Activated CD4-positive, CD25-positive, alpha-beta regulatory T cell treated with anti-CD3 and anti-CD28 coated beads, Interleukin-2, amount 50 U/mL, for 72 hours (primary cell): ENCODE results near the gene ANKRD44.

Experiments used
- DNase-seq: peaks from one replicate; pipeline ENCODE4 v3.0.0; 2021

The ANKRD44 gene

DNA sequence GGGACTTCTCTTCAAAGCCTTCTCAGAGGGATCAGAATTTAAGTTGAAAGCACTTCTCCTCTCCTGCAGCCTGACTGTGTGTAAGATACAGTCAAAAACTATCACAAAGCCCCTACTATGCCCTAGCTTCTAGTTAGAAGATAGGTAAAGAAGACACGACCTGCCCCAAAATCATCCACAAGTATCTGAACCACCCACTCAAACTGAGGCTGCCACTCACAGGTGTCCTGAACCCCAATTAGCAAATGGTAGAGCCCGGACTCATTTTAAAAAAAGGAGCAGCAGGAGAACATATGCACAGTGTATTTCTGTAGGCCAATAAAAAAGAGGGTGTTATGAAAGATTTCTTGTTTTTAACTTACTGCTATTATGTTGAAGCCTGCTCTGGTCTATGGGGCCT, 74.4 kb downstream of the ANKRD44 start:
- no peak for DNase-seq

DNA sequence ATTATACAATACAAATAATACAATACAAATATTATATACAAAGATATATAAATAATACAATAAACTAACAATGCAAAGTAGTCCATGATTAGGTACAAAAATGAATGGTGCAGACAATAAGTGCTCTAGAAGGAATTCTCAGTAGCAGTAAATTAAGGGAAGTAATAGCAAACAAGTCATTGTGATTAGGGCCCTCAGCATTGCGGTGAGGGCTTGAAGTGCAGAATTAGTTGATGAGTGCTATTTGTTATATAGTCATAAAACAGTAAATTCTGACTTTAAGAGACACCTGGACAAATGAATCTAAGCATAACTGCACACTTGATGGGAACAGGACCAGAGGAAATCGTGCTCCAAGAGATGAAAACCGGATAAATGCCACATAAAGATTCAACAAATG, 74.9 kb downstream of the ANKRD44 start:
- no peak for DNase-seq

DNA sequence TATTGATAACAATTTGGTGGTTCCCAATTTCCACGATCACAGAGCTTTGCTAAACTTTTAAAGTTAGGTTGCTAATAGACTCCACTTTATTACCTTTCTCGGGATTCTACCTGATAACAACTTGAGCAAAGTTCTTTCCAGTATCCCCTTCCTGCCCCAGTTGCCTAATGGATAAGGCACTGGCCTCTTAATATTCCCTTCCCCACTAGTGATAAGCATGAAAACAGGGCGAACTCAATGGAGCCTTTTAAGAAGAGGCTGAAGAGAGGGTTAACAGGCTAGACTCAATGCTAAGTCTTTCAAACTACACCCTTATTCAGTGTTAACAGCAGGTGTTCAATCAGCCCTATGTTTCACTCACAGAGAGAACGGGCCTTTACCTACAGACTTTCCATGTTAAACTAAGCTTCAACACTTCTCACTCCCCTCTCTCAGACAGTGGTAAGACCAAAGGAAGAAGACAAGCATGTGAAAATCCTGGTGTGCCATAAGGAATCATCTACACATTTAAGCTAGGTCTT, 75.8 kb downstream of the ANKRD44 start:
- DNase-seq = no peak

DNA sequence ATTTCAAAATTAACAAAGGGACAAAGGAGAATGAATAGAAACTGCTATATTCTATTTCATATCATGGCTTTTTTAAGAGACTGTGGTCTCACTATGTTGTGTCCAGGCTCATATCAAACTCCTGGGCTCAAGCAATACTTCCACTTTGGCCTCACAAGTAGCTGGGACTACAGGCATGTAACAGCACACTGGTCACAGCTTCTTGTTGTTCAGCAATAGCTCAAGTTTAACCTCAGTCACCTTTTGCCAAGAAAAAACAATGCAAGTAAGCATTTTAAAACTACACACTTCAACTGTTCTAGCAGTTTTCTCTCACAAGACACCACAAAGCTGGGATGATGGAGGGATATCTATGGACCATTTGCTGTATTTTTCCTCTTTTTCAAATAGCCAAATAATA, 77.1 kb downstream of the ANKRD44 start:
- DNase-seq = no peak

DNA sequence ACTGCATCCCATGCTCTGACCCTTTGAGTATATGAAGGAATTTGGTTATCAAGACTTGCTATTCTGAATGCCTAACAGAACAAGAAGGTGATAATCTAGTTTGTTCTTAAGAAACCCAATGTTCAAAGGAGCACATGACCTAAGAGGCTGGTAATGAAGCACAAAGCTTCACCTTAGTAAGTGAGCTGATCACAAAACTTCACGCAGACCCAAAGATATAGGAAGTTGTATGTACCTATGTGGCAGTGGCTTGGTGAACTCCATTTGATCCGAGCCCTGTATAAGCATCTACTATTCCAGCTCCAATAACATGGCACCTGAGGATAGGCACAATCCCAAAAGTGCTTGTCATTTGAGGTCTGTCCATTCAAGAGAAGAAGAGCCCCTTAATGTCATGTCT, 78.6 kb downstream of the ANKRD44 start:
- no peak for DNase-seq

DNA sequence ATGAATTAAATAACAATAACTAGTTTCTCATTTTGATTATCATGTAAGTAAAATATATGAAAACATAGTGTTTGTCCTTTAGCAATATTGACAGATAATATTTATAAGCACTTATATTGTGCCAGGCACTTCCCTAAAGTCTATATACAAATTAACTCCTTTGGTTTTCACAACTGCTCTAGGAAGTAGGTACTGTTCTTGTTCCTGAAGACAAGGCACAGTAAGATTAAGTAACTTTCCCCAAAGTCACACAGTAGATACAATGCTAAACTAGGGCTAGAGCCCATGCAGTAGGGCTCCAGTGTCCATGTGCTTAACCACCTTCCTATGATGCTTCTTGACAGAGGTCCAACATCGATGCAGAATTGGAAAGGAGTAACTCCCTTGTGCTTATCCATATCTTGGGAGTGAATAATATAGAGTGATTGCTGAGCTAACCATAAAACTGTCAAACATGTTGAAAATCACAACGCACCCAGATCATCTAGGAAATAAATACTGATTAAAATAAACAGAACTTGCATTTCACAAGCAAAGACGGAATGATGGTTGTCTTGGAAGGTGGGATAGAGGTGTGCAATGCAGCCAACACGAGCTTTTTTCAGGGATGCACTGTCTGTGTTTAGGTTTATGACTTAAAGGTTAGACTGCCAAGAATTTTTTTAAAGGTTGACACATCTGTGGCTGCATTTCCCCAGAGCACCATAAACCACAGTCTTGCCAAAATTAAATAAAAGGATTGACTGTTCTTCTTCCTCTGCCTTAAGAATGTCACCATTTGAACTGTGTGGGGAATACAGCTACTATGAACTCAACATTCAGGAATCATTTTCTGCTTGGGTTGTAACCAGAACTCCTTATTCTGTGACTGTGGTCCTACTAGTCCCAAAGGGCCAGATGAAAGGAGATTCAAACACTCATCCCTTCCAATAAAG, 80.8 kb downstream of the ANKRD44 start:
- DNase-seq = no peak

DNA sequence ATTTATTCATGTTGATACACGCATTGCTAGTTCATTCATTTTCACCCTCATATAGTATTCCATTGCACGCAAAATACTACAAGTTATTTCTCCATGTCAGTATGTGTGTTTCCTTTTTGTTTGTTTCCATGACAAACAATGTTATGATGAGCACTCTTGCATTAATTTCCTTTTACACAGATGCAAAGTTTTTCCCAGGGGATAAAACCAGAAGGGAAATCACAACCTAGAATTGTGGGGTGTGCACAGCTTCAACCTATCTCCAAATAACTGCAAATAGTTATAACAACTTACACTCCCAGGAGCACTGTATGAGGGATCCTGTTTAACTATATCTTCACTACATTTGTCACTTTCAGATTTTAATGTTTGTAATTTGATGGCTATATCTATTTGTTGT, 87.1 kb downstream of the ANKRD44 start:
- DNase-seq = no peak

DNA sequence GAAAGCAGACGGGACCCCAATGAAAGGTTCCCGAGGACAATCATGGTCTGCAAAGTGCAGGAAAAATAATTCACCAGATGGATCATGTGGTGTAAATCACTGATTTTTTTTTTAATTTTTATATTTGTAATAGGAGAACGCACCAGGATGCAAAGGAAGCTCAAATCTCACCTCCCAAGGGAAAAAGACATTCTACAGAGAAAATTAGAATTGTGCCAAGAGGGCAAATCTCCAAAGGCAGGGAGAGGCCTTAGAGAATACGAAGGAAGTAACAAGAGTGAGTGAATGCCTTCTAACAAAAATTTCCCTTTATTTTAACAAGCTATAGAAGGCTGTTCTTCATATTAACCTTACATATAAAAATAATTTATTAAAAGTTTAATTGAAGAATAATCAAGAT, 90.9 kb downstream of the ANKRD44 start:
- no peak for DNase-seq

DNA sequence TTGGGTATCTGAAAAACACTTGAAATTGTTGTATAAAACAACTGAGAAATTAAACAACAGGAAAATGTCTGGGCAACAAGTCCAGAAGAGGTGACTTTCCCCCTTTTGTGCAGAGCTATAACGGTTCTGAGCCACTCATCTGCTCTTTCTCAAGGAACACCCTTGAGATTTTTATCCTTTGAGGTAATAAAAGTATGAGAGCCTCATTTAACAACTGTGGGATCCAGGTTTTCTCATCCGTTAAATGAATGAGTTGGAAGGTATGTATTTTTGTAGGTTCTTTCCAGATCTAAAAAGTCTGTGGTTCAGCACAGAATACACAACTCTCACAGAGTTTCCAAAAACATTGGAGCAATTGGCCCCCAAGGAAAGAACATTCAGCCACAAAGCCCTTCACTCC, 93.0 kb downstream of the ANKRD44 start:
- DNase-seq = no peak

DNA sequence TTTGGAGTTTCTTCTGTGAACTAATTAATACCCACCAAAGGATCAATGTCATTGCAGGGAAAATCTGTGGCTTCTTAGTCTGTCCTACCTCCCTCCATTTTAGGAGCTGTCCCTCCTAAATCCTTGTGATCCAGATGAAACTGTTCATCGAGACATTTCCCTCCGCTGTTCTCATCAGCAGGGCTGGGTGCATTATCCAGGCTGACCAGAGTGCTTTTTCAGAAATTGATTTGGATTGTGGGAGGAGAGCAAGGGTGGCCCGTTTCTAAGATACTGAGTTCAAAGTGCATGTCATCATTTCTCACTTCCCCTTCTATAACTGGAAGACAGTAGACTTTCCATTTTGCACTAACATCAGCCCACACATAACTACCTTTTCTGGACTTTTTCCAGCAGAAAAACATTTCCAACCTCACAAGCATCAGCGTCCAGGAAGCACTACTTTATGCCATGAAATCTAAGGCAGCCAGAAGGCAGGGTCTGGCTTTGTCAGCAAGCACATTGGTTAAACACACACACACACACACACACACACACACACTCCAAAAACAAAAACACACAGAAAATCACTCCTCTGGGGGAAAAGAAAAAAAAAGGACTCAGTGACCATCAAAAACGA, 94.1 kb downstream of the ANKRD44 start:
- no peak for DNase-seq

DNA sequence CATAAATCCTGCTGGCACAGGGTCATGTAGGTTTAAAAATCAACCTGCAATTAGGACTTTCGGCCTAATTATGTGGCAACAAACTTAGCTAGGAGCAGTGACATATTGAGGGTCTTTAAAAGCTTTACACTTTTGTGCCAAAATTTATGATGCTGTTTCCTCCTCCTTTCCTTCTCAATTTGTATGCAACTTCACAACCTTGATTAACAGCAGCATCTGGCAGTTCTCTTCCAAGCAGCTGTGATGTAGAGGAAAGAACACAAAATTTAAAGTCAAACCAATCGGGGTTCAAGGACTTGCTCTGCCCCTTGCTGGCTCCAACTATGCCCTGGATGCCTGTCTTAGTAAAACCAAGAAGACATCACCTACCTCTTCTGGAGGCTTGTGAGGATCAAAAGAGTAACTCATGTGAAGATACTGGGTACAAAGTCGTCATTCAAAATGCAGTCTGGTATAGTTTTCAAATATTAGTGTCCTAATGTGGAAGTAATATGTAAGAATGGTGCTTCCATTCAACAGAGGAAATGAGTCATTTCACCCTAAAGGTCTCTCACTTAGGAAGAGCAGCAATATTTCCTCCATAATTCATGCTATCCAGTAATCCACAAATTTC, 94.7 kb downstream of the ANKRD44 start:
- no peak for DNase-seq

DNA sequence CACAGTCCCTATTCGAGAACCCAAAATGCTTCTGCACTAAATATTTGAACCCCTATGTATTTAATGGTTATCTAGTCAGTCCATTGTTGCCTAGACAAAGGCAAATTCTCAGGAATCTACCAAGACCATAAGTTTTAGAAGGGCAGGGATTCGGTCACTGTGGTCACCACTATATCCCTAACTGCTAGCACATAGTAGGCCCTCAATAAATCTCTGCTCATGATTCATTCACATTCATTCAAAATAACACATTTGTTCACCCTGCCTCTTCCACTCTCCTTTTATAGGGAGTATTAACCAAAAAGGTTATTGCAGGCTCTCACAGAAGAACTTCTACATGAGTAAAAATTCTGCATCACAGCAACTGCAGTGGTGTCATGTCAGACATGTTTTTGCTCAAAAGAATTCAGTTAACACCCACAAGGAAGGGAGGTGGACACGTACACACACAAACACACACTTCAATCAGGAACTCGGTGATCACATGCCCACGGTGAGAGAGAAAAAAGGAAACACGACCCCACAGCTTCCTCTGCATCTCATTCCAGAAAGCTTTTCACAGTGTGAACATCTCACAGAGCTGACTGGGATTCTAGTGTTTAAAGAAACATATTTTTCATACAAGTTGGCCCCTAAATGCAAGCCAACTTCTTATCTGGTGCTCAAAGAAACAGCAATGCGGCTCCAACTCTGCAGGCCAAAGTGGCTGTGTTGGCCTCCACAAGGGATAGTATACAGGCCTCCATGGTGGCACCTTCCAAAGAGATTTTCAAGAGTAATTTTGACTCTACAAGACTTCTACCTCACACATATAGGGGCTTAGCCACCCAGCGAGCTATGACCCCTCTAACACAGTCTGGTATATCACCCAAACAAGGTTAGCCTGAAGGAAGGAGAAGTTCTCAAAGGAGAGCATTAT, 98.0 kb downstream of the ANKRD44 start:
- DNase-seq = no peak

DNA sequence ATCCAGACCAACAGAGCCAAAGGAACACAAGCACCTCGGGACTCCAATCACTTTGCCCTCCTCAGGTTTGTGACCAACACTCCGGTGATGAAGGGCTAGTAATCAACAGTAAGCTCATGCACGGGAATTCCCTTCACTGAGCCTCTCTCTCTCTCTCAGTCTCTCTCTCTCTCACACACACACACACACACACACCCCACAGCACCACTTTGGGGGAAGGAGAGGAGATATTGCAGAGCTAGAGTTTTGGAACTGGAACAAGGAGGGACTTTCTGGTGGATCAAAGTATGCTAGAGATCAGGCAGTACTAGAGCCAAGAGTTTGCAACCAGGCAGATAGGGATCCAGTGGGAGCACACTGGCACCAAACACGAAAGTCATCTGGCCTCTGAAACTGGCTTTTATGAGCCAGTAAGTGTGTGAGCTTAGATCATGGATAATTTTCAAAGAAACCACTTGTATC, 98.7 kb downstream of the ANKRD44 start:
- DNase-seq = no peak

DNA sequence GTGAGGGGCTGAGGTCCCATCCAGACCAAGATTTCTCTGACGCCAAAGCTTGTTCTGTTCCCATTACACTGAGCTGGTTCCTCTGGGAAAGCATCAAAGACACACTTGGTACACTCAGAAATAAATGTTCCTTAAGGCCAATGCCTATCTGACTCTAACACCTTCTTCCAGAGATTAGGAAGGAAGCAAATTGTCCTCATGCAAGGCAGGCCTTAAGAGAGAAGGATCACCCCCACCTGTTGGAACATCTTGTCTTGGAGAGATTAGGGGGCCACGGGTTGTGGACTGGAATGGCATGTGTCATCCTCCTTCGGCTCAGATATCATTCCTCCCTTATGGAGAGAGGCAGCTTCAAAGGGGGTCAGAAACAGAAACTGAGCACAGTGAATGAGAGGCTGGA, 100.2 kb downstream of the ANKRD44 start:
- DNase-seq = no peak

DNA sequence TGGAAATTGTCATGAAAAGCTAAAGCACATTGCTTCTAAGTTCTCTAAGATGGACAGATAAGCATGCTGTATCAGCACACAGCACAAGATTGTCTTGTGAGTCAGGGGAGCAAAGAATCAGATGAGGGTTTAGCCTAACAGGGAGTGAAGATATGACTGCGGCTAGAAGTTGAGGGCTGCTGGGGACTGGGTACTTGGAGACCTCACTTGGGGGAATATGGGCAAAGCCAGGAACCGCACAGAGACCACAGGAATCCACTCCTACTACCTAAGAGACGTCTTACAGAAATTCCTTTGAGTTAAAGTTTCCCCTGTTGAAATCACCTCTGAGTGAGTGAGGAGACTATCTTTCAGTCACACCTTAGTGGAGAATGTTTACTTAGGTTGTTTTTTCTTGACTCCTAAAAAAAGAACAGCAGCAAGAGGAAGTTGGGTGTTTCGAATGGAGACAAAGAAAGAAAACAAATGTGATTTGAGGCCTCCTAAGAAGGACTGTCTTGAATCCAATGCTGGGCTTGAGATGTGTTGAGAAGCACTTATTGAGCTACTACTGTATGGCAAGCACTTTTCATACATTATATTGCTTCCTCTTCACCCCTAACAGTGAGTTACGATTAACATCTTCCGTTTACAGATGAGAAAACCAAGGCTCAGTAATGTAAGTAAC, 100.7 kb downstream of the ANKRD44 start:
- DNase-seq = peak; percentile 43

DNA sequence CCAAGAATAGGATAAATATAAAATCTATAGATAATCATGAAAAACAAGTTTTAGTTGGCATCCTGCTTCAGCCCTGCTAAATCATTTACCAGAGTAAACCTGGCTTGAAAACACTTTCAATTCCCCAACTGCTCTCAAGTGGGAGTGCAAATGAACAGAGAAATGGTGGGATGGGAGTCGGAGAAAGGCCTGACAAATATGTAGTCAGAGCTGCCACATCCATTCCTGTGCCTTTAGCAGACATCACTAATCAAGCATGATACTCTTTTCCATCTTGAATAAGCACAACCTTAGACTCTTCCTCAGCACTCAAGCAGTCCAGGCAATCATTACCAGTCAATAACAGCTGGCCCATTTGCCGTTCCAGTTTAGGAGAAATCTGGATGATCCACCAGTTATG, 101.3 kb downstream of the ANKRD44 start:
- DNase-seq = no peak

DNA sequence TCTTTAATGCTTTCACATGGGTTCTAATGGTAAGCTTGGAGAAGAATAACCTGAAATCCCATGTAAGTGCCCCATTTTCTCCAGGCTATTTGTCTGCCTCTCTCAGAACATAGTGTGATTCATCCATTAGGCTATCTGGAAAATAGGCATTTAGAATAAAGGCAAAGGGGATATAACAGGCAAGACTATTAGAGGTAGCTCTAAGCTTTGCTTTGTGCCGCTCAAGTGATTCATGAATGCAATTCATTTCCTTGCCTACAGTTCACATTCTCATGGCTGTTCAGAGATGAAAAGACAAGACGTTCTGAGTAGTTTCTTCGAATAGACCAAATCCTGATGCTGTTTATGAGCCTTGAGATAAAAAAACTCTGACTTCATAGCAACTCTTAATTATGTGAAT, 101.7 kb downstream of the ANKRD44 start:
- no peak for DNase-seq

DNA sequence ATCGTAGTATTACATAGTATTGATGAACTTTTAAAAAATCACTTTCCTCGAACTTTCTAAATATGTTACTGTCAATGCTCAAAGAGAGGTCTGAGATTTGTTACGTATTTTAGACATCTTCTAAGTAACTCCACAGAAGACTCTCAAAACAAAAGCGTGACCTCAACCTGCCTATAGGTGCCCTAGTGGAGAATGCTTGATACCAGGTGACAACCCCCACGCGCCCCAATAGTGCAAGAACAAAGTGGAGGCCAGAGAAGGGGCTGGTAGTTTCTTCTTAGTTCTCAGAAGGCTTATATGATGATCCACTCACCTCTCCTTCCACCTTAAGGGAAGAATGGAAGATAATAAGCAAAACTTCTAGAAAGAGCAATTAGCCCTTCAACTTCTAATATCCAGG, 102.6 kb downstream of the ANKRD44 start:
- DNase-seq = no peak

DNA sequence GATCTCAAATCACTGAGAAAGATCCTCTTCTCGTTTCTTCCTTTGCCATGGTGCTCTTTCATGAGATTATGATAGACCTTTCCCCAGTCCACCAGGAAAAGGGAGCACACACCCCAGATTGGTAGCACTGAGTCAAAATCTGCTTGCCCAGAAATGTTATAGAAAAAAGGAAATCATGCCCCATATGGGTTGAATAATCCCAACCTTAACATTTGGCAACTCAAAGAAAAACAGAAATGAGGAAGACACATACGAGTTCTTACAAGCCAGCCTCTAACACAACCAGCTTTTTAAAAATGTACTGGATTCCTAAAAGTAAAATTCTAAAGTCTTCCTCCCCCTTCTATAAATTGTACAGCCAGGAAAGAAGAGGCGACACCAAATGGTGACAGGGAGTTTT, 103.0 kb downstream of the ANKRD44 start:
- DNase-seq = no peak

DNA sequence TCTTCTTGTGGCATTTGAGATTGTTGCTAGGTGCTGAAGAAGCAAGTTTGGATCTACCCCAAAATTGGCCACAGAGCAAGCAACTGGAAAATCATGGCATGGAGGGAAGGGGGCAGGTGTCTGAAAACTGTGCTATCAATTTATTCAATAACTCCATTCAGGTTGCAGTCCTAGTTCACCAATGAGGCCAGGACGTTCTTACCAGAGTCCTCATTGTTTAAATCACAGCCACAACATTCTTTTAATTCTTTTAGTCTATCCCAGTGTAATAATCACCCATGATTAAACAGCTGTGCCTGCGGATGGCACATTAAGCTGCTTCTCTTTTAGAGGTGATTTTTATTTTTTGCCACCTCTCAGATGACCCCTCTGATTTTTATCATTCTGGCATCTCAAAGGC, 103.5 kb downstream of the ANKRD44 start:
- no peak for DNase-seq

DNA sequence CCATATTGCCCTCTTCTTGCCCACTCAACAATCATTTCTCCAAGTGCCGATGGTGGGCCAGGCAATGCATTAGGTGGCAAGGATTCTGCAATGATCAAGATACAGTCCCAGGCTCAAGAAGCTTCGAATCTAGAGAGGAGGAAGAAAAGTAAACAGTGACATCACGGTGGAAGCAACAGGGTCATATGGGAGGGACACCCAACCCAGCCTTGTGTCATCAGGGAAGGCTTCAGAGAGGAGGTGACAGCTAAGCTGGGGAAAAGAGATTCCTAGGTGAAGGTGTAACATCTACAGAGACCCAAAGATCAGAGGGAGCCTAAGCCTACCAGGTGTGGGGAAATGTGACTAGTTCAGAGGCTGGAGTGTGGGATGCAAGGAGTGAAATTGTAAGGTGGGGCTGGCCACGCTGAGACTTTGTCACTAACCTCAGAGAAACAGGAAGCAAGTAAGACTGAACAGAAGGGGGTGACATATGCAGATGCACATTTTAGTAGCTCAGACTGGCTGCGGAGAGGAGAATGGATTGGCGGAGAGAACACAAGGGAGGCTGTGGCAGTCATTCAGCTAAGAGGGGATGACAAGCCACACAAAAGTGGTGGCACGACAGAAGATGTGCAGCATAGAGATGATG, 104.9 kb downstream of the ANKRD44 start:
- no peak for DNase-seq
